BJ (cell line): ENCODE data around the gene CLDN2. TPM values are rescaled to one million over a fixed set of nuclear protein-coding genes. Genes with fewer than 3 reads are reported as not detected.

ENCODE experiments used
- CTCF ChIA-PET: fragments of 350-600 bp; formaldehyde crosslinking; extraction: SDS; loops from one replicate; lab custom pipeline; 2021; ENCODE audit warnings: antibody characterized with exemption, inconsistent platforms; lab: Yijun Ruan, JAX
- POLR2A ChIA-PET: fragments of 300-600 bp; sonication (Branson Sonifier 250); formaldehyde crosslinking; extraction: SDS; loops from one replicate; lab custom pipeline; 2021; ENCODE audit warnings: antibody characterized with exemption; lab: Charles Lee
- DNase-seq: peaks from one replicate; pipeline ENCODE4 v3.0.0-alpha.2; 2011; ENCODE audit warnings: low read depth
- H3K27me3 ChIP-seq: 2 replicates; pipeline ENCODE4 v1.6.0; 2011; ENCODE audit warnings: low read length; ENCODE audit not compliant: control insufficient read depth, insufficient read depth
- H3K36me3 ChIP-seq: 2 replicates; pipeline ENCODE4 v1.5.1; 2011; ENCODE audit warnings: low read length; ENCODE audit not compliant: control insufficient read depth, insufficient read depth
- H3K4me3 ChIP-seq: 2 replicates; pipeline ENCODE4 v1.5.1; 2011; ENCODE audit warnings: low read depth, mild to moderate bottlenecking, control low read depth, low read length
- CTCF ChIP-seq: IDR thresholded peaks from 2 replicates; pipeline ENCODE4 v1.5.1; 2011; ENCODE audit warnings: low read depth, mild to moderate bottlenecking, control low read depth, inconsistent platforms, low read length, moderate library complexity; ENCODE audit not compliant: insufficient read depth
- polyA plus RNA-seq: library from polyadenylated mRNA; depleted of rRNA; stranded (reverse); fragments of >200 nt; gene quantifications from 2 replicates; pipeline ENCODE4 v1.2.3, GENCODE V29; 2011

Gene CLDN2
- polyA plus RNA-seq, 1 experiment: not detected

DNA sequence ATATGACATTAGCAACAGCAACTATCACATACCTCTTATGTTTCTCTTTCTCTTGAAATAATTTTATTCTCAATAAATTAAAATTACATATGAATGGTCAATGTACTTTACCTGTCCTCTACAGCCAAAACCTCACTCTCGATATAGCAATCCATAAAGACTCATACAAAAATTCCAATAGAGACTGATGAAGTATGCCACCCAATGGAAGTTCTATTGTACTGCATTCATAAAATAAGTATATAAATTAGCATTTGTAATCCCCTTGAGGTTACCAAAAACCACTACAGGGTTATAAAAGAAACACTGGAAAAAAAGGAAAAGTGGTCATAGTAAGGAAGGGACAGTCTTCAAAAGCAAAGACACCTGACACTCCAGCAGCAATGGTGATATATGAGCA is 32.8 kb downstream of the CLDN2 start:
- POLR2A ChIA-PET: no interaction called here

GRCh38 chrX:106954041-106954440 is 33.8 kb downstream of the CLDN2 start:
- H3K4me3 ChIP-seq: no peak overlapping the region
- DNase-seq: no peak
- CTCF ChIA-PET: interaction anchor here (1.3 to 2.9 kb wide), 2 partner anchors 56 to 60 kb away, joined by 3 to 10 read pairs; no protein-coding TSS in a partner anchor
- H3K27me3 ChIP-seq: no peaks in the 10 kb centered on the region
- no peaks in the 10 kb centered on the region; the same call in none of the 2 replicates for H3K36me3 ChIP-seq
- POLR2A ChIA-PET: no interaction called here
- no peak for TF ChIP-seq CTCF

More for the DNA sequence above, 32.8 kb downstream of the CLDN2 start:
- Histone ChIP-seq H3K27me3 (no peaks in the 10 kb centered on the region), H3K36me3 (no peaks in the 10 kb centered on the region; the same call in none of the 2 replicates), H3K4me3 (no peak overlapping the region)
- CTCF ChIA-PET: interaction anchor here (2.9 kb wide), 1 partner anchor 59 kb away, joined by 10 read pairs; no protein-coding TSS in a partner anchor
- no peak for DNase-seq
- TF ChIP-seq CTCF: peak; percentile 27; the same call in 1 of the 2 replicates

GRCh38 chrX:106955004-106955772 is 35.0 kb downstream of the CLDN2 start:
- no peak for TF ChIP-seq CTCF
- CTCF ChIA-PET: interaction anchor here (1.3 to 2.9 kb wide), 2 partner anchors 57 to 61 kb away, joined by 3 to 10 read pairs; no protein-coding TSS in a partner anchor

DNA sequence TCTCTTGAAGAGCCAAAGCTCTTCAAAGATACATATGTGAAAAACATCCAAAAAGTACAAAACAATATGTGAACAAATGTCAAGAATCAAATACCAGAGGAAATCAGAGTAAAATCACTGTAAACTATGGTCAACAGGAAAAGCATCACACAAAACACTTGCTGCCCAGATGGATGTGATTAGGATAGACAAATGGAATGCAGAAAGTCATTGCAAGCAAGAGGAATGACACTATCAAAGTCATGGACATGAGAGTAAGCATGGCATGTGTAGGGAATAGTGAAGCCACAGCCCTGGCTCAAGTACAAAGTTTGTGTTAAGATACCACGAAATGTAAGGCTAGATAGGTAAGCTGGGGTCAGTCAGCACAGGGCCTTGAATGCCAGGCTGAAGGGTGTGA is 37.7 kb downstream of the CLDN2 start:
- no peak for DNase-seq
- H3K4me3 ChIP-seq: no peak overlapping the region
- H3K27me3 ChIP-seq: no peaks in the 10 kb centered on the region
- CTCF ChIA-PET: interaction anchor here (2.4 kb wide), 1 partner anchor 63 kb away, joined by 10 read pairs; no protein-coding TSS in a partner anchor
- TF ChIP-seq CTCF: no peak
- H3K36me3 ChIP-seq: peaks cover 1% of the 10 kb centered on the region; the same call in 1 of the 2 replicates
- POLR2A ChIA-PET: no interaction called here

More at GRCh38 chrX:106955004-106955772, 35.0 kb downstream of the CLDN2 start:
- POLR2A ChIA-PET: no interaction called here
- DNase-seq: peak; percentile 23
- Histone ChIP-seq H3K36me3 (no peaks in the 10 kb centered on the region), H3K27me3 (no peaks in the 10 kb centered on the region), H3K4me3 (no peak overlapping the region)

GRCh38 chrX:106959901-106960300 is 39.7 kb downstream of the CLDN2 start:
- TF ChIP-seq CTCF: peak; percentile 30
- POLR2A ChIA-PET: no interaction called here
- Histone ChIP-seq H3K4me3 (no peak overlapping the region), H3K27me3 (no peaks in the 10 kb centered on the region), H3K36me3 (peaks cover 1% of the 10 kb centered on the region; the same call in 1 of the 2 replicates)
- no peak for DNase-seq
- CTCF ChIA-PET: interaction anchor here (0.8 to 2.1 kb wide), 6 partner anchors 9 to 68 kb away, joined by 3 to 11 read pairs (median 5); no protein-coding TSS in a partner anchor
